ENCODE measurements around the gene P4HB. TPM values are rescaled to one million over a fixed set of nuclear protein-coding genes. Genes with fewer than 3 reads are reported as not detected.
A peak's percentile ranks its signal among the peaks of the same experiment; 100 is the strongest.

P4HB gene
- total and polyA plus RNA-seq, 8 donors: 876 to 2,130 (median 1,346) TPM

DNA sequence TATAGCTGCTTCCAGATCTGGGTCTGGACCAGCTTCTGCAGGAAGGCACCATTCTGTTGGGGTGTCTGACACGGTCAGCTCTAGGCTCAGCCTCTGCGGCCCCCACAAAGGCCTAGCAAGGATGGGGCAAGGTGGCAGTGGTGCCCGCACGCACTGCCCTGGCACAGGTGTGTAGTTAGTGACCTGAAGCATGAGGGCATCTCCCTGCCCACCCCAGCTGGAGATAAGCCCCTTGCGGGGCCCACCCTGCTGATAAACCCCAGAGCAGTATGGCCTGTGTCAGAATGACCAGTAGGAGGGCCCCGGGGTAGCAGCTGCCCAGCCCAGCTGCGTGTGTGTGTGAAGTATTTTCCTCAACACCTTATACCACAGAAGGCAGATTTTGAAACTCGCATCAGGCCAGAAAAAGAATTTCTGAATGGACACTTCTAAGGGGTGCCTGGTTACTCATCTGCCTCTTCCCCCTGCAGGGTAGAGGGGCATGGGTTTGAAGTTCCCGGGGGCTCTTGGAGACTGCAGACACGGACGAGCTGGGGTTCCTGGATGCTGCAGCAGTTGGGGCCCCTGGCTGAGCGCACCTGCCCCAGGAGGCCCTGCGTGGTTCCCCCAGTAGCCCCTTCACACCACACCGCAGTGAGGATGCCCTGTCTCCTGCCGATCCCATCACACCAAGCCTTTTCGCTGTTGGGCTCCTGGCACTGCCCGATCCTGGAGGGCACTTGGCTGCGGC, 6.3 kb upstream of the P4HB start:
- WGBS, 2 donors: 62 to 67% methylated on average over 18 of the region's 18 CpGs
- Histone ChIP-seq H3K27me3 (no peaks in the 10 kb centered on the region), H3K27ac (peak overlapping the region; percentile 70 to 96 (median 80)), H3K36me3 (peaks cover 0 to 16% (median 10%) of the 10 kb centered on the region in 3 donors), H3K9me3 (no peaks in the 10 kb centered on the region), H3K4me1 (peaks cover 36 to 60% (median 39%) of the 10 kb centered on the region in 3 donors), H3K4me3 (peak overlapping the region in 1 of 4 donors; percentile 10)
- FAIRE-seq (no peak), DNase-seq (peak in 3 of 6 donors; percentile 51 to 85 (median 61)), ATAC-seq (no peak)
- TF ChIP-seq, protein P1, sequence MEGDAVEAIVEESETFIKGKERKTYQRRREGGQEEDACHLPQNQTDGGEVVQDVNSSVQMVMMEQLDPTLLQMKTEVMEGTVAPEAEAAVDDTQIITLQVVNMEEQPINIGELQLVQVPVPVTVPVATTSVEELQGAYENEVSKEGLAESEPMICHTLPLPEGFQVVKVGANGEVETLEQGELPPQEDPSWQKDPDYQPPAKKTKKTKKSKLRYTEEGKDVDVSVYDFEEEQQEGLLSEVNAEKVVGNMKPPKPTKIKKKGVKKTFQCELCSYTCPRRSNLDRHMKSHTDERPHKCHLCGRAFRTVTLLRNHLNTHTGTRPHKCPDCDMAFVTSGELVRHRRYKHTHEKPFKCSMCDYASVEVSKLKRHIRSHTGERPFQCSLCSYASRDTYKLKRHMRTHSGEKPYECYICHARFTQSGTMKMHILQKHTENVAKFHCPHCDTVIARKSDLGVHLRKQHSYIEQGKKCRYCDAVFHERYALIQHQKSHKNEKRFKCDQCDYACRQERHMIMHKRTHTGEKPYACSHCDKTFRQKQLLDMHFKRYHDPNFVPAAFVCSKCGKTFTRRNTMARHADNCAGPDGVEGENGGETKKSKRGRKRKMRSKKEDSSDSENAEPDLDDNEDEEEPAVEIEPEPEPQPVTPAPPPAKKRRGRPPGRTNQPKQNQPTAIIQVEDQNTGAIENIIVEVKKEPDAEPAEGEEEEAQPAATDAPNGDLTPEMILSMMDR (IDR thresholded peaks at IDR 0.05): no peak
- intact Hi-C loops (cut with DNase I): no loop called here

DNA sequence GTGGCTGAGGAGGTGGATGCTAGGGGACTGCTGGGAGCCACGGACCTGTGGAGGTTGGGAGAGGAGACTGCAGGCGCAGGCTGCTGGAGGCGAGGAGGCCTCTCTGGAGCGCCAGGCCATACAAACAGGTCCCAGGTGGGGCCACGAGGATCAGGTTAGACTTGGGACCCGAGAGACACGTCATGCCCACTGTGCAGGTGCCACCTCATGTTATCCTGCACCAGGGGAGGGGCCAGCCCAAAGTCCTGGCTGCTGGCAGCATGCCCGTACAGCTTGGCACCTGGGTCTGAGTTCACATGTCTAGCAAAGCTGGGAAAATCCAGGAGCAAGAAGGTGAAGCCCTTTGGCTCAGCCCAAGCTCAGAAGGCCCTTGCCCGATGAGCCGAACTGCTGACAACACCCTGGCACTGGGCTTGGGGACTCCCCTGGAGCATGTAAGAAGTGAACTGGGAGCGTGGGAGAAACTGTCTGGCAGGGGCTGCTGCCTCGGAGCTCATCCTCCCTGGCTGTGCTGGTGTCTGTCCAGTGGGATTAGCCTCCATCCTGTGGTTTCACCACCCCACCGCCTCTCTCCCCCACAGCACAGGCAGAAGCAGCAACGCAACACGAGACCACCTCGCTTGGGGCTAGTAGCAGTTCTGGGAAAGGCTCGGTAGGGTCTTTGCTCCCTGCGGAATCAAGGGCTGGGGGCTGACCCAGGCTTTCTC, 5.6 kb upstream of the P4HB start:
- Histone ChIP-seq H3K36me3 (peaks cover 0 to 16% (median 10%) of the 10 kb centered on the region in 3 donors), H3K9me3 (no peaks in the 10 kb centered on the region), H3K27ac (peak overlapping the region; percentile 70 to 96 (median 80)), H3K4me3 (peak overlapping the region in 1 of 4 donors; percentile 10), H3K27me3 (no peaks in the 10 kb centered on the region), H3K4me1 (peaks cover 36 to 60% (median 39%) of the 10 kb centered on the region in 3 donors)
- DNase-seq (peak; percentile 95 to 99 (median 98)), ATAC-seq (peak; percentile 46 to 61 (median 53)), FAIRE-seq (no peak)
- 23 to 36% methylated on average over 16 to 18 of the region's 18 CpGs for WGBS, 2 donors
- intact Hi-C loops (cut with DNase I): no loop called here
- TF ChIP-seq, protein P1 (IDR thresholded peaks at IDR 0.05): no peak

DNA sequence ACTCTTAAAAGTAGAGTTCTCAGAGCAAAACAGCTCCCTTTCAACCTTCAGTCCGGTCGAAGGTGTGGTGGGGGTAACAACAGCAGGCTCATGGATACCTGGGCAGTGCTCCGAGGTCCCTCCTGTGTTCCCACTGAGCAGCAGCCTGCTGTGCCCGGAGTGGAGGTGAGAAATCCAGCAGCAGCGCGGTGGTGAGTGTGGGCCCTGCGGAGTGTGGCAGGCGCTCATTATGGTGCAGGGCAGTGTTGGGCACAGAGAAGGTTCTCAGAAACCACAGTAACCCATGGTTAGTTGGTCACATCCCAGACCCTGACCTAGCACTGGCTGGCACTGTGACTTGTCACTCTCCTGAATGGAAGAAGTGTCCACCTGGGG, 5.0 kb upstream of the P4HB start:
- no peak for ATAC-seq
- H3K4me1 ChIP-seq: peaks cover 36 to 60% (median 39%) of the 10 kb centered on the region in 3 donors
- H3K4me3 ChIP-seq: no peak overlapping the region
- no peaks in the 10 kb centered on the region for H3K27me3 ChIP-seq
- peaks cover 0 to 16% (median 10%) of the 10 kb centered on the region in 3 donors for H3K36me3 ChIP-seq
- H3K9me3 ChIP-seq: no peaks in the 10 kb centered on the region
- 46 to 63% methylated on average over 8 of the region's 8 CpGs for WGBS, 2 donors
- TF ChIP-seq, protein P1 (IDR thresholded peaks at IDR 0.05): no peak
- intact Hi-C loops (cut with DNase I): no loop called here
- FAIRE-seq: no peak
- no peak for DNase-seq
- H3K27ac ChIP-seq: peak overlapping the region; percentile 70 to 96 (median 78)

DNA sequence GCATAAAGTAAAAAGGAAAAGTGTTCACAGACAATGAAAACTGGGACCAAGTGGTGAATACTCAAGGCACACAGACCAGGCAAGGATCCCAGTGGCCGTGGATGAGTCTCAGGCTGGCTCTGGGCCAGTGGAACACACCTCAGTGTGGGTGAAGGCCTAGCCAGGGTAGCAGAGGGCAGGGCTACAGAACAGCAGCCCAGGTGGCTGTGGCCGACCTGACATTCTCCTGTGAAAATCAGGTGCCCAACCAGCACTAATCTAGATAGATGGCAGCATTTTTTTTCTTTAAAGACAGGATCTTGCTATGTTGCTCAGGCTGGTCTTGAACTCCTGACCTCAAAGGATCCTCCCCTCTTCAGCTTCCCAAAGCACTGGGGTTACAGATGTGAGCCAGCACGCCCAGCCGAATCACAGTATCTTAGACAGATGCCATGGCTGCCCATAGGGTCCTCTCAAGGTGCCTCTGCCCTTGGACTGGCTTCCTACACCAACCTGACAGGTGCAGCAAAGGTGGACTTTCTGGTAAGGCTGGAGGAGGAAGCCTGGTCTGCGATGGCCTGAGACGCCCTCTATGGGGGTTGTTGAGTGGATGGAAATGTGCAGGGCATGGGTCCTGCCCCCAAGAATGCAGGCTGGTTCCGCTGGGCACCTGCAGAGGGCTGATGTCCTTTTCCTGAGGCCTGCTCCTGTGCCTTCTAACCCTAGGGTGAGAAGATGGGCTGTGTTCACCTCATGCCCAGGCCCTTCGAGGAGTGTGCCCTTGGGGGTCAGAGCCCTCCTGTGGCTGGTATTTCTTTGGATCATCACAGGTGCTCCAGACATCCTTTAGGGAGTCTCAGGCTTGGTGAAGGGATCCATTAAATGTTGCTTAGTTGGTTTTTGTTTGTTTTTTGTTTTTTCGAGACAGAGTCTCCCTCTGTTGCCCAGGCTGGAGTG, 3.8 kb upstream of the P4HB start:
- FAIRE-seq (no peak), DNase-seq (peak in 4 of 6 donors; percentile 47 to 78 (median 62)), ATAC-seq (no peak)
- H3K36me3 ChIP-seq: peaks cover 0 to 11% (median 10%) of the 10 kb centered on the region in 3 donors
- intact Hi-C loops (cut with DNase I): no loop called here
- peak overlapping the region in 1 of 4 donors; percentile 64 for H3K4me3 ChIP-seq
- TF ChIP-seq, protein P1 (IDR thresholded peaks at IDR 0.05): no peak
- H3K27me3 ChIP-seq: no peaks in the 10 kb centered on the region
- peak overlapping the region in 3 of 4 donors; percentile 28 to 78 (median 33) for H3K27ac ChIP-seq
- peaks cover 31 to 52% (median 36%) of the 10 kb centered on the region in 3 donors for H3K4me1 ChIP-seq
- no peaks in the 10 kb centered on the region for H3K9me3 ChIP-seq
- WGBS, 2 donors: 44 to 56% methylated on average over 9 of the region's 9 CpGs

Measured in pancreas (tissue), 10 donors.